NK-92 treated with Interleukin-12 subunit alpha and Interleukin-12 subunit beta, amount 100 ng/mL, for 24 hours (cell line): ENCODE measurements around the gene LIMK2.
A peak's percentile ranks its signal among the peaks of the same experiment; 100 is the strongest.

Source experiments
- DNase-seq: peaks from one replicate; lab custom pipeline; 2025; lab: John Stamatoyannopoulos, UW

The LIMK2 gene

GRCh38 chr22:31272522-31273446, 60.7 kb downstream of the LIMK2 start:
- DNase-seq, result no peak

- DNase-seq, result no peak
Measured at GRCh38 chr22:31274017-31274416, 61.9 kb downstream of the LIMK2 start.

- DNase-seq, result no peak
Measured at GRCh38 chr22:31275018-31275417, 62.9 kb downstream of the LIMK2 start.

DNA sequence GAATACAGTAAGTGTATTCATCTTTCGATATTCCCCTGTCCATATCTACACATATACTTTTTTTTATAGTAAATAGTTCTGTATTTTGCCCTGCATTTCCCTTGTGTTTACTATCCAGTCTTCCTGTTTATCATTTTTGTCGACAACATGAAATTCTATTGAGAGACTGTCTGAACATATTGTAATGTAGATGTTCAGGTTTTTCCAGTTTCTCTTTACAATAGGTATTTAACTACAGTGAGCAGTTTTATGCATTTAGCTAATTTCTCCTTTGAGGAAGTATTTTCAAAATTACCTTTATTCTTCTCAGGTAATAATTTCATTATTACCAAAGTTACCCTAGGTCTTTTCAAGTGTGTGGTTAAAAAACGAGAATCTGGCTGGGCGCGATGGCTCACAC, 63.5 kb downstream of the LIMK2 start:
- no peak for DNase-seq

DNA sequence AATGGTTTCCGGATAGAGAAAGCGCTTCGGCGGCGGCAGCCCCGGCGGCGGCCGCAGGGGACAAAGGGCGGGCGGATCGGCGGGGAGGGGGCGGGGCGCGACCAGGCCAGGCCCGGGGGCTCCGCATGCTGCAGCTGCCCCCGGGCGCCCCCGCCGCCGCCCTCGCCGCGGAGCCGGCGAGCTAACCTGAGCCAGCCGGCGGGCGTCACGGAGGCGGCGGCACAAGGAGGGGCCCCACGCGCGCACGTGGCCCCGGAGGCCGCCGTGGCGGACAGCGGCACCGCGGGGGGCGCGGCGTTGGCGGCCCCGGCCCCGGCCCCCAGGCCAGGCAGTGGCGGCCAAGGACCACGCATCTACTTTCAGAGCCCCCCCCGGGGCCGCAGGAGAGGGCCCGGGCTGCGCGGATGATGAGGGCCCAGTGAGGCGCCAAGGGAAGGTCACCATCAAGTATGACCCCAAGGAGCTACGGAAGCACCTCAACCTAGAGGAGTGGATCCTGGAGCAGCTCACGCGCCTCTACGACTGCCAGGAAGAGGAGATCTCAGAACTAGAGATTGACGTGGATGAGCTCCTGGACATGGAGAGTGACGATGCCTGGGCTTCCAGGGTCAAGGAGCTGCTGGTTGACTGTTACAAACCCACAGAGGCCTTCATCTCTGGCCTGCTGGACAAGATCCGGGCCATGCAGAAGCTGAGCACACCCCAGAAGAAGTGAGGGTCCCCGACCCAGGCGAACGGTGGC, 64.5 kb downstream of the LIMK2 start:
- DNase-seq, result no peak

DNA sequence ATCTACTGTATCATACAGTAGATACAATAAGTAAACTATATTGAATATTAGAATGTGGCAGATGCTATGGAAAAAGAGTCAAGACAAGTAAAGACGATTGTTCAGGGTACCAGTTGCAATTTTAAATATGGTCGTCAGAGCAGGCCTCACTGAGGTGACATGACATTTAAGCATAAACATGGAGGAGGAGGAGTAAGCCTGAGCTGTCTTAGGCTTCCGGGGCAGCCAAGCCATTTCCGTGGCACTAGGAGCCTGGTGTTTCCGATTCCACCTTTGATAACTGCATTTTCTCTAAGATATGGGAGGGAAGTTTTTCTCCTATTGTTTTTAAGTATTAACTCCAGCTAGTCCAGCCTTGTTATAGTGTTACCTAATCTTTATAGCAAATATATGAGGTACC, 65.6 kb downstream of the LIMK2 start:
- no peak for DNase-seq

GRCh38 chr22:31278151-31278621, 66.1 kb downstream of the LIMK2 start:
- DNase-seq, result no peak

DNA sequence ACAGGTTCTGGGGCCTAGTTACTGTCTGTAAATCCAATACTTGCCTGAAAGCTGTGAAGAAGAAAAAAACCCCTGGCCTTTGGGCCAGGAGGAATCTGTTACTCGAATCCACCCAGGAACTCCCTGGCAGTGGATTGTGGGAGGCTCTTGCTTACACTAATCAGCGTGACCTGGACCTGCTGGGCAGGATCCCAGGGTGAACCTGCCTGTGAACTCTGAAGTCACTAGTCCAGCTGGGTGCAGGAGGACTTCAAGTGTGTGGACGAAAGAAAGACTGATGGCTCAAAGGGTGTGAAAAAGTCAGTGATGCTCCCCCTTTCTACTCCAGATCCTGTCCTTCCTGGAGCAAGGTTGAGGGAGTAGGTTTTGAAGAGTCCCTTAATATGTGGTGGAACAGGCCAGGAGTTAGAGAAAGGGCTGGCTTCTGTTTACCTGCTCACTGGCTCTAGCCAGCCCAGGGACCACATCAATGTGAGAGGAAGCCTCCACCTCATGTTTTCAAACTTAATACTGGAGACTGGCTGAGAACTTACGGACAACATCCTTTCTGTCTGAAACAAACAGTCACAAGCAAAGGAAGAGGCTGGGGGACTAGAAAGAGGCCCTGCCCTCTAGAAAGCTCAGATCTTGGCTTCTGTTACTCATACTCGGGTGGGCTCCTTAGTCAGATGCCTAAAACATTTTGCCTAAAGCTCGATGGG, 66.7 kb downstream of the LIMK2 start:
- no peak for DNase-seq

- DNase-seq, result no peak
Measured at GRCh38 chr22:31279327-31279669, 67.2 kb downstream of the LIMK2 start.

- no peak for DNase-seq
Measured at GRCh38 chr22:31279821-31280505, 67.9 kb downstream of the LIMK2 start.

- DNase-seq, result no peak
Measured at GRCh38 chr22:31281733-31282132, 69.6 kb downstream of the LIMK2 start.

- DNase-seq, result no peak
Measured at GRCh38 chr22:31282748-31283468, 70.8 kb downstream of the LIMK2 start.

DNA sequence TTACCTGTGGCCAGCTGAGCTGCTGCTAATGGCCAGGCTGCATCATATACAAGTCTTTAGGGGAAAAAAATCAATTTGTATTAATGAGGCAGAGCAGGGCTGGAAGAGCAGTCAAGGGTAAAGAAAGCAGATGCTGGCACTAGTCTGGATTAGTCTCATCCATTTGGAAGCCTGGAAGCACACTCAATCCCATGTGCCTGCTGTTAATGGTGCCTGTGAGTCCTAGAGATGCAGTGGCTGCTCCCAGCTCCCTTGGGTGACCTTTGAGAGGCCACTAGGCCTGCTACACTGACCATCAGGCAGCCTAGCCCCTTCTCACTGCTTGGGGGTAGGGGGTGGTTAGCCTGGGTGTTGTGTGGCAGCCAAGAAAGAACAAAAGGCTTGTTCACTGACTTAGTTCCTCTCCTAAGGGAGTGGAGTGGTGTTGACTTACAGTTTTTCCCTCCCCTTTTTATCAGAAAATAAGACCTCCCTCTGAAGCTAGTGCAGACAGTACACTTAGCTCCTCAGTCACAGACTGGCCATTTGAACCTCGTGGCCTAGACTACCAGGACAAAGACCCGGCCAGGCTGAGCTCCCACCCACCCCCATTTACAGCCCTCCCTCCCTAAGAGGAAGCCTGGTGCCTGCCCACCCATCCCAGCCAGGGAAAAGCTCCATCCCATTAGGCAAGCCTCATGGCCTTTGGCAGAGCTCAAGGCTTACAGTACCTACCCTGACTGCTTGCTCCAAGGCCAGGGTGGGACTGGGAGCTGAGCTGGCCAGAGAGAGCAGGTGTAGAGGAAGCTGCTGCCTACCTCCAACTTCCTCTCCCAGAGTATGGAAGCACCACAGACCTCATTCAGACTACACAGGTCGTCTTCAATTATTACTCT, 72.4 kb downstream of the LIMK2 start:
- DNase-seq, result no peak

- peak; percentile 11 for DNase-seq
Measured at GRCh38 chr22:31286360-31287255, 74.5 kb downstream of the LIMK2 start.

- DNase-seq, result no peak
Measured at GRCh38 chr22:31287818-31288495, 75.9 kb downstream of the LIMK2 start.

- no peak for DNase-seq
Measured at GRCh38 chr22:31288496-31289240, 76.6 kb downstream of the LIMK2 start.

- no peak for DNase-seq
Measured at GRCh38 chr22:31289344-31289743, 77.2 kb downstream of the LIMK2 start.
